Ureter (tissue), 1 donor: ENCODE results near the gene TSPAN5. TPM values are rescaled to one million over a fixed set of nuclear protein-coding genes. Genes with fewer than 3 reads are reported as not detected.

Experiments
- DNase-seq: peaks from one replicate; pipeline ENCODE4 v3.0.0-alpha.2; 2020; ENCODE audit warnings: low spot score
- total RNA-seq: library from RNA; stranded (reverse); gene quantifications from one replicate; pipeline ENCODE4 v1.2.4, GENCODE V29; 2023
- donor health status: DM: yes; HTN: yes; CAD: no.

TSPAN5 gene
- total RNA-seq, 1 donor from 2014 or later: 14.2 TPM

DNA sequence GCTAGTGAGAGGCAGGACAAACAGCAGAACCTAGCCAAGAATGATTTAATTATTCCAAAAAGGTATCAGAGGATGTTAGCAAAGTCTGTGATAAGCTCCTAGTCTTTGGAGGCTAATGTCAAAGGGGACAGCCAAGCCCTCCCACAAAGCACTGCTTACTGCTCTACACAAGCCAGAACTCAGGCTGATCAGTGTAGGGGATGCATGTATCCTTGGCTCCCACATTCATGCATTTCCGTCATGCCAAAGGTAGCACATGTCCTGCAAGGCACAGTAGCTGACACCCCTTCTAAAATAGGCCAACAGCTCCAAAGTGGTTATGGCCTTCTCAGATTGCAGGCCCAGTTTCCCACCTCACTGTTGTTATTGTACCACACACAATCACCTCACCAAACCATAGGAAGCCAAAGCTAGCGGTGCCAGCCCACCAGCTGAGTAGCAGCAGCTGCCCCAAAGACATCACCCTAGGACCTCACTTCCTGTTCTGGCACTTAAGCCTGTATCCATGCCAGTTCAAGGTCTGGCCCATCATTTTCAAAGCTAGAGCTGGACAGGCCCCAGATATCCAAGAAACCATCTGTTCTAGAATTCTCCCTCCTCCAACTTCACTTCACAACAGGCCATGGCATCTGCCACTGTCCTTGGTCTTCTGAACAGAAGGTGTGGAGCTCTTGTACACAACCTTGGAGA lies 40.9 kb downstream of the TSPAN5 start:
- no peak for DNase-seq

DNA sequence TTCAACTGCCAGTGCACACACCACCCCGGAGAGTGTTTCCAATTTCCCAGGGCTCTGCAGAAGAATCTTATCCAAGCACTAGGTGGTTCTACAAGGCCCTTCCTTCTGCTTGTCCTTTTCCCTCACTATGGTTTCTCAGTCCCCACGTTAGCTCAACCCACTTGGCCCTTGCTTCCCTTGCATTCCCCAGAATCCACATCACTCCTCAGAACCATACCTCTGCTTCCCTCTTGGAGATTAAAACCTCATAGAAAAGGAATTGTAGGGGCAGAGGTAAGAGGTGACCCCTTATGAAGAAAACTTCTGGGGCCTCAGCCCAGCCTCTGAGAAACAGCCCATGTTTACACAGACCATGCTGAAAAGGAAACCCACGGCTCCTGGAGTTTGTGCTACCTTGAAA lies 42.4 kb downstream of the TSPAN5 start:
- DNase-seq: no peak

DNA sequence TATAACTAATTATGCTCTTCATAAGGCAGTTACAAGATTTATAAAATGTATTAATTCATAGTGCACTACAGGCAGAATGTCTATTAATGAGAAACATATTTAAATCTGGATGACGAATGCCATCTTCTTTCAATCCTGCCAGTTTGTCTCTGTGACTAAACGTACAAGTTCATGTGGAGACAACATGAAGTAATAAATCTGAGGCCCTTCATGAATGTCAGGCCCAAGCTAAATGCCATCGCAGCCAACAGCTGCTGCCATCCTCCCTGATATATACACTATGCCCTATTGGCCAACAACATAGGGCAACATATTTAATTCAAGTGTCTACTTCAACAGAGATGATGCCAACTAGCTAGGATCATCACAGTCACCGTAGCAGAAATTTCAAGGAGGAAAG lies 43.7 kb downstream of the TSPAN5 start:
- no peak for DNase-seq

DNA sequence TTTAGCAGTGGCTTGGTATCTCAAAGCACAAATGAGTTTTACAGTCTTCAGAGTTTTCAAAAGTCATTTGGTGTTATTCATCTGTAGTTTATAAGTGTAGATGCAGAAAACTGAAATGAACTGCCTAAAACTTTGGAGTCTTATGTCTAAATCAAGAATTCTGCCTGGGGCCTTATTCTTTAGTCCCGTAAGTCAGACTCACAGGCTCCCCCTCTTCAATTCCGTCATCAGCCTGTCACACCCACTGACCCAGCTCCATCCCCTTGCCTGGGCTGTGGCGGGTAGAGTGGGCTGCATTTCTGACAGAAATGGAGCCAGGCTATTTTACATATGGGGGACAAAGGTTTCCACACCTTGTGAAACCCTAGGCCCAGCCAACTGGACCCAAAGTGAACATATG lies 44.3 kb downstream of the TSPAN5 start:
- DNase-seq: no peak

DNA sequence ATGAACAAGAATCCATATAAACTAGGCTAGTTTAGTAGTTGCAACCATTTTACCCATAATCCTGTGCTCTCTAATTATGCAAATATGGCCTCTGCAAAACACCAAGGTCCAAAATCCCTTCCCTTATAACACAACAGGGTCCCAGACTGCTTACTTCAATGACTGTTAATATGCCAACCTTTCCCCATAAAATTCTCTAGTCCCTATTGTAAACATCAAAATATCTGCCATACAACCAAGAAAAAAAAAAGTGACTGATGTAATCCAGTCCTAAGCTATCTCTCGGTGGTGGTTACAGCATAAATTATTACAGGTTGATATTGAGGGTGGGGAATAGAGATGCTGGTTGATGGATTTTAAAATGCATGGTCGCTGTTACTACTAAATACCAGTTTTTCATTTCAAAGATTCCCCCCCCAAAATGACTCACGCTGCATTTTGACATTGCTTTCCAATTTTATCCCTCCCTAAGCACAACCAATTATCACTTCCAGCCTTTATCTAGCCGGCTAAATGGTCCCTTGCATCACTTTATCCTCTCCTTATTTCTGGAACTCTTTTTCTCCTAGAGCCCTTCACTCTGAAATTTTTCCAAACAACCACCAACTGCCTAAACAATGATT lies 44.8 kb downstream of the TSPAN5 start:
- no peak for DNase-seq

GRCh38 chr4:98612318-98613250 lies 45.8 kb downstream of the TSPAN5 start:
- no peak for DNase-seq

DNA sequence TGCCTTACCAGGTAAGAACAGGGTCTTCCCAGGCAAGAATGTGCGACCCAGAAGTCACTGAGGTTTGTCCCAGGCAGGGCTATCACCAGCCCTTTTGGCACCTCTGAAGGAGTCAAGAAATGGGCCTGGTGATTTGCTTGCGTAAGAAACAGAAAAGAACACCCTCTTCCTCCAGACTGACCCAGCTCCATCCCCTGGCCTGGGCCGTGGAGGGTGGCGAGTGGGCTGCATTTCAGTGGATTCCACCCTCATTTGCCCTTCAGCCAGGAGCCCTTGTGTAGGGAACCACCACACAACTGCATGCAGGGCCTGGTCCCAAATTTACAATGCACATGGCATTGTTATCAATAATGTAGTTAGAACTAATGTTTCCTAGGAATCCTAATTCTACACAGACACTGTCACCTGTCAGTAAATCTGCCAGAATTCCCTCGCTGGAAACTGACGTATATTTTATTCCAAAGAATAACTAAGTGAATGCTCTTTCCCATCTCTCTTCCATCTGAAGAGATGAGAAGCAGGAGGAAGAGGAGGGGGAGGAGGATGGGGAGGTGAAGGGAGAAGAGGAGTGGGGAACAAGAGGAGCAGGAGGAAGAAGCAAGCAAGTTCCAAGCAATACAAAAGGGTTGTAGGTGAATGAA lies 46.6 kb downstream of the TSPAN5 start:
- no peak for DNase-seq

DNA sequence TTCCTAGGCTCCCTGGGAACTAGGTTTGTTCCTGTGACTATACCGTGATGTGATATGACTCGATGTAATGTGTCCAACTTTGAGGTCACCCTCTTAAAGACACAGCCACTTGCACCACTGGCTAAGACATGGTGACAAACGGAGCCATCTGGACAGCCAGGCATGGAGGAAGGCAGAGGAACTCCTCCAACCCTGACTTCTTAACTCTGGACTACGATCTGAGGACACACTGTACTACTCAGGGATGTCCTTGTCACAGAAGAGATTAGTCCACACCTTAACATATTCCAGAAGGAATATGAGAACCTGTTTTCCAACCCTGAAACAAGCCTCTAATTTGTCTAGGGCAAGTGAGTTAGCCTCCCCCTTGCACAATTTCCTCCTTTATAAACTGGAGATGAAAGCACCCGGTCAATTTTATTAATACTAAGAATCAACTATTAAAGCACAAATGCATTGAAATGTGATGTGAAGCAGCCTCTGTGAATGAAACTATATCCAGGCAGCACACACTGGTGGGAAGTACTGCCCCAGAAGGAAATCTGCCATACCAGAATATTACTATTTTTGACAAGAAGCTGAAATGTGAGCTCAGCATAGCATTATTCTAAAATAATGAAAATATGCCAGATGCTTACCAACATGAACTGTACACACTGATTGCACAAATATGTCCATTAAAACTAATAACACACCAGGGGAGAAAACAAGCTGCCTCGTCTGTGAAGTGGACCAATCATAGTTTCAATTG lies 47.3 kb downstream of the TSPAN5 start:
- no peak for DNase-seq

DNA sequence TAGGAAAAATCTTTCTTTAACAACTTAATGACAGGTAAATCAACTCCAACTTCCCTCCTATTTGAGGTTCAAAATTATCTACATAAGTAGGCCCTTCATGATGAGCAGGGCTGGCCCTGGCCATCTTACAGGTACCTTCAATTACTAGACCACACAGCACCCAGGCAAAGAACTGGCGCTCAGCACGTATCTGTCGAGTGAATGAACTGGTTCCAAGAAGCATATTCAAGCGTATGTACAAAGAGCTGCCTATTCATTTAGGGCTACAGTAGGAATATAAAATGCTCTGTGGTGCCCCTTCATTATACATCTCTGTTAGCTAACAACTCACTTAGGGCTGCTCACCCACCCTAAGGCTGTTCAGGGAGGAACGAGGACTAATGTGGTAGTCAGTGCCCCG lies 48.0 kb downstream of the TSPAN5 start:
- DNase-seq: no peak

- DNase-seq: no peak
Observed at GRCh38 chr4:98609934-98610333, 48.5 kb downstream of the TSPAN5 start.

GRCh38 chr4:98608356-98608755 lies 50.1 kb downstream of the TSPAN5 start:
- no peak for DNase-seq

GRCh38 chr4:98606894-98607293 lies 51.5 kb downstream of the TSPAN5 start:
- no peak for DNase-seq

GRCh38 chr4:98605216-98605615 lies 53.2 kb downstream of the TSPAN5 start:
- DNase-seq: no peak

- DNase-seq: no peak
Observed at GRCh38 chr4:98604723-98605122, 53.7 kb downstream of the TSPAN5 start.

- no peak for DNase-seq
Observed at GRCh38 chr4:98603683-98604521, 54.5 kb downstream of the TSPAN5 start.

DNA sequence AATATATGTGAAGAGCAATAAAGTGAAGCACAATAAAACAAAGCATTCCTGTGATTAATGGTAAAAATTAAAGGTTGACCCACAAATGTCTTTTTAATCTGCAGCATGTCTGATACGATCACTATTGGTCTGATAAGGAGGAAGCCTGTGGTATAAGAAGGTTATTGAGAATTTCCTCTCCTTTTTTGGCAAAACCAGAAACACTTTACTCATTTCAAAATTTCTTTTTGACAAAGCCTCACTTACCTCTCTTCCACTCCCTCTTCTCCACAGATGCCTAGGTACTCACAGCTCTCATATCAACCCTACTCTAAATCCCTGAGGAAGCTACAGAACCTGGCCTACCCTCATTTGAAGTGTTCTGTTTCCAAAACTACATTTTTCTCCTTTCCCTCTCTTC lies 56.1 kb downstream of the TSPAN5 start:
- no peak for DNase-seq

DNA sequence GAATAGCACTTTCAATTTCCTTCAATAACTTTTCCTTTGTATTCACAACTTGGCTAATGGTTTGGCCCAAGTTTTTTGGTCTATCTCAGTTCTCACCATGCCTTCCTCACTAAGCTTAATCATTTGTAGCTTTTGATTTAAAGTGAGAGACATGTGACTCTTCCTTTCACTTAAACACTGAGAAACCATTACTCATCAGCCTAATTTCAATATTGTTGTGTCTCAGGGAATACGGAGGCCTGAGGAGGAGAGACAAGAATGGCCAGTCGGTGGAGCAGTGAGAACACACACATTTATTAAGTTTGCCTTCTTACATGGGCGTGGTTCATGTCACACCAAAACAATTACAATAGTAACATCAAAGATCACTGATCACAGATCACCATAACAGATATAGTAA lies 56.7 kb downstream of the TSPAN5 start:
- no peak for DNase-seq

DNA sequence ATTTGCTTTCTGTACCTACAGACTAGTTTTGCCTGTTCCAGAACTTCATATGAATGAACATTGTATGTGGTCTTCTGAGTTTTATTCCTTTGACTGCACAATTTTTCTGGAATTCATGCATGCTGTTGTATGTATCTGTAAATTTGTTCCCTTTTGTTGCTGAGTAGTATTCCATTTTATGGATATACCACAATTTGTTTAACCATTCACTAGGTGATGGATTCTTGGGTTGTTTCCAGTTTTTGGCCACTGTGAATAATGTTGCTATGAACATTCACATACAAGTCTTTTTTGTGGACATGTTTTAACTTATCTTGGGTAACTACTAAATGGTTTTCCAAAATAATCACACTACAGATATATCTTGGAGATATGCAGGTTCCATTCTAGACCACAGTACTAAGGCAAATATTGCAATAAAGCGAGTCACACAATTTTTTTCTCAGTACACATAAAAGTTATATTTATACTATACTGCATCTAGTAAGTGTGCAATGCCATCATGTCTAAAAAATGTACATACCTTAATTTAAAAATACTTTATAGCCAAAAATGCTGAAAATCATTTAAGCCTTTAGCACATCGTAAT lies 58.7 kb downstream of the TSPAN5 start:
- no peak for DNase-seq

- no peak for DNase-seq
Observed at GRCh38 chr4:98586962-98587354, 71.5 kb downstream of the TSPAN5 start.

GRCh38 chr4:98586291-98586961 lies 72.0 kb downstream of the TSPAN5 start:
- no peak for DNase-seq
